ENCODE results near the gene APOBEC2. TPM values are rescaled to one million over a fixed set of nuclear protein-coding genes. Genes with fewer than 3 reads are reported as not detected.
"Not testable (repeated sequence)": the region's sequence is repeated elsewhere in the genome, so short reads cannot be mapped to it uniquely, and the experiment has no call there.

The APOBEC2 gene
- total RNA-seq (not detected), polyA plus RNA-seq (under 1 TPM; 0.44 to 0.91 TPM)

DNA sequence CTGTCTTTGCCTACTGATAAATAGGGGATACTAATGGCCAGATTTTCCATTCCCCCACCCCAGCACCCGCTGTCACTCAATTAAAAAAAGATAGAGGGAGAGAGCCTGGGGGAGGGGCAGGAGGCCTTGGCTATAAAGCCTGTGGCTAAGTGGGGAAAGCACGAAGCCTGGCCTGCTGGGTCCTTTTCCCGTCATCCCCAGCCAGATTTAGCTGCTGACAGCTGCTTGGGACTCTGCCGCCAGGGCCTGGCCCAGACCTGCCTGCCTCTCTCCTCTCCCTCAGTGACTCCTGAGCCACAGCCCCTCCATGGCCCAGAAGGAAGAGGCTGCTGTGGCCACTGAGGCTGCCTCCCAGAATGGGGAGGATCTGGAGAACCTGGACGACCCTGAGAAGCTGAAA lies at the start of gene APOBEC2:
TSS of gene APOBEC2 (plus strand) at position 162 of the 400 bp plus-strand sequence. CDS start at position 308, 146 bp downstream.
- ChIA-PET CTCF (ENCODE audit: partially characterized antibody) (interaction anchor here (1.0 kb wide), 1 partner anchor 11 kb away, joined by 4 read pairs; no protein-coding TSS in a partner anchor), POLR2A (ENCODE audit: partially characterized antibody) (interaction anchor here (1.6 kb wide), 1 partner anchor 10 kb away, joined by 4 read pairs; no protein-coding TSS in a partner anchor)
- Mint-ChIP-seq H3K9me3 (no peaks in the 10 kb centered on the region), H3K4me1 (peaks cover 10 to 17% (median 13%) of the 10 kb centered on the region in 4 donors), H3K27ac (peak within 1 kb of the TSS in 6 of 7 donors; percentile 36 to 80 (median 72)), H3K36me3 (peaks cover 24 to 28% of the 10 kb centered on the region in 2 donors), H3K27me3 (no peaks in the 10 kb centered on the region), H3K4me3 (peak within 1 kb of the TSS in 6 of 8 donors; percentile 1 to 61 (median 30))
- no peaks in the 10 kb centered on the region for H3K9me3 ChIP-seq (ENCODE audit: control insufficient read depth in 1 of 2, low read length in 2 of 2)
- peaks cover 16% of the 10 kb centered on the region for H3K4me1 ChIP-seq (ENCODE audit: insufficient read depth, low read length)
- no peak for DNase-seq
- H3K27me3 ChIP-seq (ENCODE audit: insufficient read depth, low read length) = no peaks in the 10 kb centered on the region
- no peaks in the 10 kb centered on the region for H3K36me3 ChIP-seq (ENCODE audit: insufficient read depth, low read length)
- intact Hi-C loops (cut with micrococcal nuclease) = no loop called here
- no peak within 1 kb of the TSS for H3K4me3 ChIP-seq (ENCODE audit: low read length in 2 of 2)
- H3K27ac ChIP-seq (ENCODE audit: low read depth, low read length) = no peak within 1 kb of the TSS

DNA sequence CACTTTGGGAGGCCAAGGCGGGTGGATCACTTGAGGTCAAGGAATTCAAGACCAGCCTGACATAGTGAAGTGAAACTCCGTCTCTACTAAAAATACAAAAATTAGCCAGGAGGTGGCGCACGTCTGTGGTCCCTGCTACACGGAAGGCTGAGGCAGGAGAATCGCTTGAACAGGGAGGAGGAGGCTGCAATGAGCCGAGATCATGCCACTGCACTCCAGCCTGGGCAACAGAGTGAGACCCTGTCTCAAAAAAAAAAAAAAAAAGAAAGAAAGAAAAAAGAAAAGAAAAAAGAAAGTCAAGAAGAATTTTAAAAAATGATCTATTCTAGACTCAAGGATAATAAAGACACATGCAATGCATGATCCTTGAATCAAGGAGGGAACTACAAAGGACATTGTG lies 46.8 kb upstream of the APOBEC2 start:
- intact Hi-C loops (cut with micrococcal nuclease) = loop anchor here (1.0 to 2.0 kb wide), 4 partner anchors 22 to 177 kb away; partner anchors contain the start of gene UNC5CL
- H3K4me1 ChIP-seq (ENCODE audit: insufficient read depth, low read length); H3K9me3 Mint-ChIP-seq; H3K4me3 ChIP-seq (ENCODE audit: low read length in 2 of 2); H3K36me3 Mint-ChIP-seq; H3K27ac ChIP-seq (ENCODE audit: low read depth, low read length); H3K4me3 Mint-ChIP-seq; H3K36me3 ChIP-seq (ENCODE audit: insufficient read depth, low read length); H3K9me3 ChIP-seq (ENCODE audit: control insufficient read depth in 1 of 2, low read length in 2 of 2); H3K27me3 ChIP-seq (ENCODE audit: insufficient read depth, low read length); H3K4me1 Mint-ChIP-seq; POLR2A ChIA-PET (ENCODE audit: partially characterized antibody): not testable (repeated sequence)
- peak overlapping the region in 1 of 7 donors; percentile 14 for H3K27ac Mint-ChIP-seq
- H3K27me3 Mint-ChIP-seq = peaks cover 11 to 18% of the 10 kb centered on the region in 2 donors
- CTCF ChIA-PET (ENCODE audit: partially characterized antibody) = interaction anchor here (0.9 to 9.5 kb wide), 2 partner anchors 21 to 34 kb away, joined by 3 to 88 read pairs; no protein-coding TSS in a partner anchor
- peak; percentile 44 to 61 (median 53) for DNase-seq

DNA sequence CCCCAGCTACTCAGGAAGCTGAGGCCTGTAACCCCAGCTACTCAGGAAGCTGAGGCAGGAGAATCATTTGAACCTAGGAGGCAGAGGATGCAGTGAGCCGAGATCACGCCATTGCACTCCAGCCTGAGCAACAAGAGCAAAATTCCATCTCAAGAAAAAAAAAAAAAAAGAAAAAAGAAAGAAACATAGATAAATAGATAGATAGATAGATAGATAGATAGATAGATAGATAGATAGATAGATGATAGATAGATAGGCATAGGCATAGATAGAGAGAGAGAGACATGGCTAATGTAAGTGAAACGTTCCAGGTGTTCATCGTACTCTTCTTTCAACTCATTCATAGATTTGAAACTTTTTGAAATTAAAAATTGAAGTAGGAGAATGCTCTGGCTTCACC lies 46.0 kb upstream of the APOBEC2 start:
- H3K4me3 ChIP-seq (ENCODE audit: low read length in 2 of 2); H3K27ac Mint-ChIP-seq; POLR2A ChIA-PET (ENCODE audit: partially characterized antibody); H3K27me3 ChIP-seq (ENCODE audit: insufficient read depth, low read length); H3K36me3 ChIP-seq (ENCODE audit: insufficient read depth, low read length); H3K9me3 Mint-ChIP-seq; H3K36me3 Mint-ChIP-seq; H3K4me3 Mint-ChIP-seq; DNase-seq; H3K9me3 ChIP-seq (ENCODE audit: control insufficient read depth in 1 of 2, low read length in 2 of 2); H3K4me1 ChIP-seq (ENCODE audit: insufficient read depth, low read length); H3K27ac ChIP-seq (ENCODE audit: low read depth, low read length); H3K4me1 Mint-ChIP-seq: not testable (repeated sequence)
- intact Hi-C loops (cut with micrococcal nuclease) = loop anchor here (1.0 to 2.0 kb wide), 4 partner anchors 21 to 176 kb away; partner anchors contain the start of gene UNC5CL
- peaks cover 11 to 13% of the 10 kb centered on the region in 2 donors for H3K27me3 Mint-ChIP-seq
- CTCF ChIA-PET (ENCODE audit: partially characterized antibody) = interaction anchor here (0.9 to 9.5 kb wide), 2 partner anchors 20 to 33 kb away, joined by 3 to 88 read pairs; no protein-coding TSS in a partner anchor

DNA sequence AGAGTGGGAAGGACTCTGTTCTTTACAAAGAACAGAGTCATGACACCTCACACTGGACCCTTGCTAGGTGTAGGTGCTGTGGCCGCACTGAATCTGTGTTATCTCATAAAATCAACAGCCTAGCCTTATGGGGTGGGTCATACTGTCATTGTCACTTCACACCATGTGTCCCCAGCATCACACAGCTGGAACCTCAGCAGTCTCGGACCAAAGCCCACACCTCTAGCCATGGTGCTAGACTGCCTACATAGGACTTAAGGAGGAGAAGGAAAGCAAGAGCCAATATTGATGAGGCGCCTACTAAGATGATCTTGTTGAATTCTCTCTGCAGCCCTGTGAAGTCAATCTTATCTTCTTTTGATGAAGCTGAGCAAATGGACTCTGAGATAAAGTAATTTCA lies 45.0 kb upstream of the APOBEC2 start:
- Mint-ChIP-seq H3K4me3 (no peak overlapping the region), H3K36me3 (peaks cover 0 to 4% of the 10 kb centered on the region in 2 donors), H3K27ac (no peak overlapping the region), H3K9me3 (no peaks in the 10 kb centered on the region), H3K4me1 (peaks cover 0 to 2% (median 0%) of the 10 kb centered on the region in 4 donors), H3K27me3 (peaks cover 9 to 11% of the 10 kb centered on the region in 2 donors)
- DNase-seq = no peak
- Histone ChIP-seq H3K4me1 (ENCODE audit: insufficient read depth, low read length) (no peaks in the 10 kb centered on the region), H3K27ac (ENCODE audit: low read depth, low read length) (no peak overlapping the region), H3K27me3 (ENCODE audit: insufficient read depth, low read length) (no peaks in the 10 kb centered on the region), H3K4me3 (ENCODE audit: low read length in 2 of 2) (no peak overlapping the region), H3K36me3 (ENCODE audit: insufficient read depth, low read length) (no peaks in the 10 kb centered on the region), H3K9me3 (ENCODE audit: control insufficient read depth in 1 of 2, low read length in 2 of 2) (no peaks in the 10 kb centered on the region)
- ChIA-PET POLR2A (ENCODE audit: partially characterized antibody) (interaction anchor here (0.6 to 1.3 kb wide), 2 partner anchors 20 to 40 kb away, joined by 3 to 5 read pairs; no protein-coding TSS in a partner anchor), CTCF (ENCODE audit: partially characterized antibody) (interaction anchor here (0.8 to 9.5 kb wide), 7 partner anchors 9 to 60 kb away, joined by 3 to 88 read pairs (median 5); no protein-coding TSS in a partner anchor)
- intact Hi-C loops (cut with micrococcal nuclease) = no loop called here

DNA sequence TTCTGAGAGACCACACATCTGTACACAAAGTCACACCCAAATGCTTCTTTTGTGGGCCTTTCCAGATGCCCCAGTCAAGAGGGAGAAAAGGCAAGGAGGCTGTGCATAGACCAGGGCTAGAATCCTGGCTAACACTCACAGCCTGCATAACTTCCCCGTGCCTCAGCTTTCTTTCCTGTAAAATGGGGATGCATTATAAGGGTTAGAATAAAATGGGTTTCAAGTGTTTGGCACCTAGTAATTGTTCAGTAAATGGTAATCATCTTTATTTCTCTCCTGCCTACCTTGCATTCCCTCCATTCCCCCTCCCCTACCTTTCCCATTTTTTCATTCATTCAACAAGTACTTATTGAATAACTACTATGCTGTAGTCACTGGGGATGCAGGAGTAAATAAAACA lies 43.3 kb upstream of the APOBEC2 start:
- no peak overlapping the region for H3K4me3 Mint-ChIP-seq
- peaks cover 0 to 4% of the 10 kb centered on the region in 2 donors for H3K36me3 Mint-ChIP-seq
- H3K9me3 ChIP-seq (ENCODE audit: control insufficient read depth in 1 of 2, low read length in 2 of 2) = no peaks in the 10 kb centered on the region
- peaks cover 3 to 5% of the 10 kb centered on the region in 2 donors for H3K27me3 Mint-ChIP-seq
- H3K27ac ChIP-seq (ENCODE audit: low read depth, low read length) = no peak overlapping the region
- no peak for DNase-seq
- H3K27me3 ChIP-seq (ENCODE audit: insufficient read depth, low read length) = no peaks in the 10 kb centered on the region
- peaks cover 0 to 2% (median 0%) of the 10 kb centered on the region in 4 donors for H3K4me1 Mint-ChIP-seq
- H3K4me1 ChIP-seq (ENCODE audit: insufficient read depth, low read length) = no peaks in the 10 kb centered on the region
- H3K36me3 ChIP-seq (ENCODE audit: insufficient read depth, low read length) = no peaks in the 10 kb centered on the region
- no peaks in the 10 kb centered on the region for H3K9me3 Mint-ChIP-seq
- no peak overlapping the region for H3K4me3 ChIP-seq (ENCODE audit: low read length in 2 of 2)
- intact Hi-C loops (cut with micrococcal nuclease) = no loop called here
- no peak overlapping the region for H3K27ac Mint-ChIP-seq
- ChIA-PET CTCF (ENCODE audit: partially characterized antibody) (interaction anchor here (9.5 kb wide), 1 partner anchor 17 kb away, joined by 88 read pairs; no protein-coding TSS in a partner anchor), POLR2A (ENCODE audit: partially characterized antibody) (no interaction called here)

DNA sequence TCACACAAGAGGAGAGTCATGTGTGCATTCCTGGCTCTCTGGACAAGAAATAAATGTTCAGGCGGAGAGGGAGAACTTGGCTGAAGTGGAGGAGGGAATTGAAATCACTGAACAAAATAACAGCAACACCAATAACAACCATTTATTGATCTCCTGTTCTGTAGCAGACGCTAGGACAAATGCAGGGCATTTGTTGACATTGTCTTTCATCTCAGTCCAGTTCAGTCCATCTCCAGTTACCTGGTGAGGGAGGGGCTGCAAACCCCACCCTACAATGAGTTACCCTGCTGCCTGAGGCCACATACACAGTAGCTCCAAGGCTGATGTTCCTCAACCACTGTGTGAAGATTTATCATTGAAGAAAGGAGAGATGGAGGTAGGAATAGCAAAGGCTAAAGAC lies 41.3 kb upstream of the APOBEC2 start:
- ChIA-PET POLR2A (ENCODE audit: partially characterized antibody) (no interaction called here), CTCF (ENCODE audit: partially characterized antibody) (interaction anchor here (9.5 kb wide), 1 partner anchor 15 kb away, joined by 88 read pairs; no protein-coding TSS in a partner anchor)
- Mint-ChIP-seq H3K4me3 (no peak overlapping the region), H3K4me1 (no peaks in the 10 kb centered on the region), H3K27me3 (peaks cover 2 to 4% of the 10 kb centered on the region in 2 donors), H3K27ac (no peak overlapping the region), H3K9me3 (peaks cover 0 to 1% (median 0%) of the 10 kb centered on the region in 8 donors), H3K36me3 (peaks cover 0 to 11% of the 10 kb centered on the region in 2 donors)
- H3K9me3 ChIP-seq (ENCODE audit: control insufficient read depth in 1 of 2, low read length in 2 of 2) = no peaks in the 10 kb centered on the region
- intact Hi-C loops (cut with micrococcal nuclease) = no loop called here
- no peak for DNase-seq
- H3K4me3 ChIP-seq (ENCODE audit: low read length in 2 of 2) = no peak overlapping the region
- H3K27me3 ChIP-seq (ENCODE audit: insufficient read depth, low read length) = no peaks in the 10 kb centered on the region
- H3K4me1 ChIP-seq (ENCODE audit: insufficient read depth, low read length) = no peaks in the 10 kb centered on the region
- no peak overlapping the region for H3K27ac ChIP-seq (ENCODE audit: low read depth, low read length)
- no peaks in the 10 kb centered on the region for H3K36me3 ChIP-seq (ENCODE audit: insufficient read depth, low read length)

DNA sequence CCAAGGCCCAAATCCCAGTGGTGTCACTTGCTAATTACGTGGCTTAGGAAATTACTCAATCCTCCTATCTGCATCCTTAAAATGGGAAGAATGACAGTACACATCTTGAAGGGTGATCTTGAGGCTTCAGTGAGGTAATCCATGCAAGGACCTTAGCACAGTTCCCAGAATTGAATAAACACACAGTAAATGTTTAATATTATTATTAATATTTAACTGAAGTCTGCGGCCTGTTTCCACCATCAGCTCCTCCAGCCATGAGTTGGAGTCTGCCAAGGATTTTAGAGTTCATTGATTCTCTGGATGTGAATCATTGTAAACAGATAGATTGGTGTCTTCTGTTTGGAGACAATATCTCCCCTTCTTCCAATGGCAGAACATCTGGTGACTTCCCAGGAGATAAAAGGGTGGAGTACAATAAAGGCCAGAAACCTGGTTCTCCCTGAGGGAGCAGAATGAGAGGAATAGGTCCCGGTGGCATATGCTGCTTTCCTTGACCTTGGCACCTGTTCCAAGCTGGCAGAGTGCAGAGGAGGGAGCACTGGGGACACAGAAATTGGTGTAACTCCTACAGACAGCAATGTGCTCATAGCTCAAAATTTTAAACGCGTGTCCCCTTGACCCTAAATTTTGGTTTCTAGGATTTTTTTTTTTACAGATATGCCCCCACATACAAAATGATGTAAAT lies 39.4 kb upstream of the APOBEC2 start:
- Mint-ChIP-seq H3K27me3 (peaks cover 2 to 4% of the 10 kb centered on the region in 2 donors), H3K27ac (peak overlapping the region in 2 of 7 donors; percentile 43 to 49), H3K4me3 (no peak overlapping the region), H3K4me1 (no peaks in the 10 kb centered on the region), H3K36me3 (peaks cover 0 to 15% of the 10 kb centered on the region in 2 donors), H3K9me3 (peaks cover 0 to 5% (median under 1%) of the 10 kb centered on the region in 8 donors)
- POLR2A ChIA-PET (ENCODE audit: partially characterized antibody) = no interaction called here
- Histone ChIP-seq H3K4me3 (ENCODE audit: low read length in 2 of 2) (no peak overlapping the region), H3K9me3 (ENCODE audit: control insufficient read depth in 1 of 2, low read length in 2 of 2) (no peaks in the 10 kb centered on the region), H3K4me1 (ENCODE audit: insufficient read depth, low read length) (no peaks in the 10 kb centered on the region), H3K36me3 (ENCODE audit: insufficient read depth, low read length) (no peaks in the 10 kb centered on the region), H3K27me3 (ENCODE audit: insufficient read depth, low read length) (no peaks in the 10 kb centered on the region), H3K27ac (ENCODE audit: low read depth, low read length) (no peak overlapping the region)
- CTCF ChIA-PET (ENCODE audit: partially characterized antibody) = interaction anchor here (0.5 to 9.5 kb wide), 4 partner anchors 10 to 24 kb away, joined by 3 to 88 read pairs (median 3); no protein-coding TSS in a partner anchor
- intact Hi-C loops (cut with micrococcal nuclease) = no loop called here
- no peak for DNase-seq
